GM21423 (cell line): ENCODE results near the gene TLE4.

Source experiments
- ATAC-seq: cut with Tn5 transposase; IDR thresholded peaks from one replicate; pipeline ENCODE4 v1.9.1; 2021; ENCODE audit warnings: mild to moderate bottlenecking, moderate library complexity; ENCODE audit not compliant: unreplicated experiment

The TLE4 gene

DNA sequence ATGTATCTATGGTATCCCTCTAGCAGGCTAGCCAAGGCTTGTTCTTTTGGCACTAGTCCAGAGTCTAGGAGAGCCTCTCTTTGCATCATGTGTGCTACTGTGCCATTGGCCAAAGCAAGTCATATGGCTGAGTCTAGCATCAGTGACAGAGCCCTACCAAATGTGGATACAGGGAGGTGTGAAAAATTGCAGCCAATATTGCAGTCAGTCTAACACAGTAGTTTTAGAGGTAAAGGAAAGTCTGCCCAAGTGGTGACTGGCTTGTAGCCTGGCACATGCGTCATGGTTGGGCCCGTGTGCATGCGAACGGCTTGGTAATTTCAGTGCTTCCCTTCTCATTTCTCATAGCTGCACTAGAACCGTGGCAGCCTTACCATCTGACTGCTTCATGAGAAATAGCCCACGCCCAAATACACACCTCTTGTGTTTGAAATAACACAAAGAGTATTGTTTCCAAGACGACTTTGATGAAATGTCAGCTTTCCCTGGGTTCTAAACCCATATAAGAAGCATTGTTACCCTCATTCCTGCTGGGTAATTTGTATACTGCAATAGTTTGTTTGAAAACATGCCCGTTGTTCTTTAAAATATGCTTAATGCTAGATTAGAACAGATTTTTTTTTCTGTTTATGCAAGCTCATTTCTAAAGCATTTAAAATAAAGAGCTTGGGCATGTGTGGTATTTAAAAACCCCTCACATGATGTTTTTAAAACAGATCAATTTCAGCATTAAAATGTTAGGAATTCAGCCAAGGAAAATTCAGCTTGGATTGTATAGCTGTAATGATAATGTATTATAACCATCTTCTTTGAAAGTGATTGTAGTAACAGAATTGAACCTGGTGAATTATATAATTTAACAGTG is 113.2 kb downstream of the TLE4 start:
- no peak for ATAC-seq

DNA sequence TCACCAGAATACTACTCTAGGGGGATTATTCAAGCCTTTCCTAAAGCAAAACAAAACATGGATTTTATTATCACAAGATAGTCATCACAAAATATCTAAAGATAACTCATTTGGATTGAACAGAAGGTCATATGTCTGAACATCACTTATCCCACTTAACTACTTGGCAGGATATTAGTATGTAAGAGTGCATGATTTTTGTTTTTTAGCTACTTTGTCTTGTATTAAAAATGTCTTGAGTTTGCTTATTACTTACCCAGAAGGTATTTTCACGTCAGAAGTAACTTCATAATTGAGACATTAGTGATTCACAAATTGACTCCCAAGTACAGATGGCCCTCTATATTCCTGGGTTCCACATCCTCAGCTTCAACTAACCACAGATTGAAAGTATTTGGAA is 113.8 kb downstream of the TLE4 start:
- ATAC-seq = no peak

- no peak for ATAC-seq
Observed at GRCh38 chr9:79686381-79687130, 114.8 kb downstream of the TLE4 start.

GRCh38 chr9:79687131-79687447 is 115.3 kb downstream of the TLE4 start:
- peak; percentile 61 for ATAC-seq

- no peak for ATAC-seq
Observed at GRCh38 chr9:79688363-79688762, 116.6 kb downstream of the TLE4 start.

DNA sequence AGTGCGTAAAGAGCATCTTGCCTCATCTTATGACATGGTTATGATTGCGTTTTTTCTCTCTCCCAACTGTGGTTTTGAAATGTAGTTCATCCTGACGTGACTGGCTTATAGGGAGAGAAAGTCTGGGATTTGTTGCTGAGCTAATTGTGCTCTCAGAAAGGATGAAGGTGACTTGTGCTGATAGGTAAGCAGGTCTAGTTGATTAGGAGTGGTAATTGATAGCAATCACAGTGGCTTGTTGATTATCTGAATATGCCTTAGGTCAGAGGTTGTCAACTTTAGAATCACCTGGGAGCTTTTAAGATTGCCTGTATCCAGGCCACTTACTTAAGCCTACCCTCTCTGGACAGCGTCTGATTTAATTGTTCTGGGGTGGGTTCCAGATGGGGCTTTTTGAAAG is 117.8 kb downstream of the TLE4 start:
- ATAC-seq = no peak

GRCh38 chr9:79691496-79691895 is 119.7 kb downstream of the TLE4 start:
- ATAC-seq = no peak

GRCh38 chr9:79692857-79693571 is 121.2 kb downstream of the TLE4 start:
- ATAC-seq = no peak

DNA sequence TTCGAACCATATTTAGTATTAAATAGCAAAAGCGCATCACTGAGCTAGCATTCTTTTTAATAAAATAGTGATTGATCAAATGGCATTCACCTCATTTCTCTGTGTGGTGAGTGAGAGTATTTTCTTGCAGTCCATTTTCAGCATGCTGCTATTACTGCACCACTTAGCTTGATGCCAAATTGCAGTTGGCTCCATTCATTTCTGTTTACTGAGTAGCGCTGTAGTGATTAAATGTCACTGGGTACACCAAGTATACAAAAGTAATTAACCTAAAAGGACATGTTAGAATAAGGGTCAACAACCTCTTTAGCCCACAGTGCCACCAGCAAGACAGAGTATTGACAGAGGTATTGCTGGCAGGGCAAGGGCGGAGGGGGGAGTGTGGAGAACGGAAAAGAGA is 122.0 kb downstream of the TLE4 start:
- ATAC-seq = no peak

GRCh38 chr9:79694208-79694607 is 122.4 kb downstream of the TLE4 start:
- ATAC-seq = no peak

DNA sequence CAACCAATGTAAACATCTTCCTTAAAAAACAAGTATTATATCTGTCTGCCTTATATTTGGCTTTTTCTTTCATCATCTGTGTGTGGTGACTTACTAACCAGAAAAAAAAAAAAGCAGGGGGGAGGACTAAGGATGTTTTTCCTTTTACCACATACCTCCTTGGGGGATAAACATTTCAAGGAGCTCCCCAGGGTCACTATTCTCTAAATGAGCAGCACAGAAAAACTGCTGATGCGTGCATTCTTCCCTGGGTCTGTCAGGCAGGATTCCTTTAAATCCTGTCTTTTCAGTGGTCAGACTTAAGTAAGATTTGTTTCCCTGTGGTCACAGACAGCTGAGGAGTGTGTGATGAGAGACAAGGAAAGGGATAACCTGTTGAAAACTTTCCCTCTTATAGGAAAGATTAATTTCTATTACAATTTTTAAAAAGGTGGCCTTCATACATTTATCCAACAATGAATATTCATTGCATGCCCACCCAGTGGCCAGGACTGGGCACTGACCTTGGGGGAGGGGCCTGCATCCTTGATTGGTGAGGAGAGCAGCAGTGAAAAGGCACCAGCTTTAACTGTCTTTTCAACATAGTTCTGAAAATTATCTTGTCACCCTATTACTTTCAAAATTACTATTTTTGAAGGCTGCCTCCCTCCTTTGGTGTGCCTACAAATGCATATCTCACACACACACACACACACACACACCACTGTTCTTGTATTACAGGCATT is 123.1 kb downstream of the TLE4 start:
- ATAC-seq = no peak

DNA sequence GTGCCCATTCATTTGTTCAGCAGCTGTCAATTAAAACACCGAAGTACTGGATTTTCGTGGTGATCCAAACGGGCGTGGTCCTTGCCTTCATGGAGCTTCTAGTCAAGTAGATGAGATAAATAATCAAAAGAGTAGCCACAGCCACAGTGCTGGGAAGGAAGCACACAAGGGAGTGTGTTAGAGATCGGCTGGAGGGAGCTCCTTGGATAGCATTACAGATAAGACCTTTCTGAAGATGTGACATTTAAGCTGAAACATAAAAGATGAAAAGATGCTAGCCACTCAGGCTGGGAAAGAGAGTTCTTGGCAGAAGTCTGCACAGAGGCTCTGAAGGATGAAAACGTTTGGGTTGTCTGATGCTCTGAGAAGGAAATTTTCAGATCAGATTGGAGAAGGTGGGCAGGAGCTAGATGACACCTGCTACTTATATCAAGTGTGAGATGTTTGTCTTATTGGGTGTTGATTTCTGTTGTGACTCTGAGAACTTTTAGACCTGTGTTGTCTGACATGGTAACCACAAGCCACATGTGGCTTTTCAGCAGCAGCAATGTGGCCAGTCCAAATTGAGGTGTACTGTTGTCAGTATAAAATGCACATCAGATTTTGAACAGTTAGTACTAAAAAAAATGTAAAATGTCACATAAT is 123.9 kb downstream of the TLE4 start:
- peak; percentile 66 for ATAC-seq

GRCh38 chr9:79698967-79699366 is 127.2 kb downstream of the TLE4 start:
- no peak for ATAC-seq

DNA sequence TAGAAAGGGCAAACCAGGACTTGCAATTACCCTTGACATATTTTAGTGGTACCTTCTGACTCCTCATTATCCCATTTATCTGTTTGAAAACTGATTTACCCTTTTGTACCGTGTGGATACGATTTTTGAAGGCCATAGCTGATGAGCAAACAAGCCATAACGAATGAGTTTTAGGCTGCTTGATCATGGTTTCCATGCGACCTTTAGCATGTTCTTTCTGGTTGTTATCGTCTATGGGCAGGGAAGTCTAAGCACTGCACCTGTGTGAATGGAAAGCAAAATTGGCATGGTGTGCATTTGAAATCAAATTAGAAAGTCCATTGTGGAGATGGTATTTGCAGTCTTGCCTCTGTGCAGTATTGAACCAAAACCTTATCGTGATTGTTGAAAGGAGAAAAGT is 127.7 kb downstream of the TLE4 start:
- no peak for ATAC-seq

DNA sequence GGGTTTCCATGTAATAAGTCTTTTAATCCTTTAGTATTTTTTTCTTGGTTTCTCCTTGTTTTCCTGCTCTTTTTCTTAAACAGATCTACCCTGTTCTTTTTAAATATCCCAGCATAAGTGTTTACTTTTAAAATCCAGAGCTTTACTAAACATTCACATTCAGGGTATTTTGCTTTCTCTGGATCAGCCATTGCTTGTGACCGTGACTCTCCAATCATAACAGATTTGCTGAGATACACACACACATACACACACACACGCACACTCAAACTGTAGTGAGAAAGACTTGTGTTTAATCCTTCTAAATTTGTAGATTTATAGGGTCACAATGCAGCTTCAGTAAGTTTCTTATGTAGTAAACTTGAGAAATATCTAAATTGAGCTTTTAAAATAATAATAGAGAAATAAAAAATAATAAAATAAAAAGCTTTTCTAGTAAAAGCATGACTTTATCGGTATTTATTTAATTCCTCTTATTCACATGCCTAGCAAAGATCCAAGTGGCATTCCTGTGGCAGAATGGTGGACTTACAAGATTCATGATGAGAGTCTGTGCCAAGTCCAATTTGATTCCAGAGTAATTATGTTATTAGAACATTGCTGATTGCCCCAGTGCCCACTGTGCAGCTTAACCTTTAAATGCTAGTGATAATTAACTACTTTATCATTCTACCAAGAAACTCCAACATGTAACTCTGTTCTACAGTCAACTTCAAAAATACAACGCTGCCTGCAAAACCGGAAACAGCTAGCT is 129.0 kb downstream of the TLE4 start:
- no peak for ATAC-seq

GRCh38 chr9:79701651-79702050 is 129.9 kb downstream of the TLE4 start:
- ATAC-seq = no peak

DNA sequence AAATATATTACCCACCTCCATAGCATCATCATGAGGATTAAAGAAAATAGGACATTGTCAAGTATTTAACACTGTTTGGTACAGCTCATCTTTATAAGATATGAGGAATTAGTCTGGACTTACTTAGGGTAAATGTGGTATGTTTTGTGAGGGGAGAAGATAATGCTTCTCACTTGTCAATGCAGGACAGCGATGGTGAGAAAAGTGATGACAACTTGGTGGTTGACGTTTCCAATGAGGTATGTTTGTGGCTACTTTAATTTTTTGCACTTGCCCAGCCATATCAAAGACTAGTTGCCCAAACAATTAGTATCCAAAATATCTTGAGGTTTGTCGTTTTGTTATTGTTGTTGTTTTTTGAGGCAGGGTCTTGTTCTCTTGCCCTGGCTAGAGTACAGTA is 133.9 kb downstream of the TLE4 start:
- ATAC-seq = no peak

GRCh38 chr9:79706512-79706911 is 134.7 kb downstream of the TLE4 start:
- no peak for ATAC-seq

- no peak for ATAC-seq
Observed at GRCh38 chr9:79707589-79707988, 135.8 kb downstream of the TLE4 start.

GRCh38 chr9:79708541-79708940 is 136.8 kb downstream of the TLE4 start:
- ATAC-seq = no peak
